ENCODE data around the gene PVALEF. TPM values are rescaled to one million over a fixed set of nuclear protein-coding genes. Genes with fewer than 3 reads are reported as not detected.
"Not testable (repeated sequence)": the region's sequence is repeated elsewhere in the genome, so short reads cannot be mapped to it uniquely, and the experiment has no call there.

The PVALEF gene
- polyA plus RNA-seq, 1 donor = 3.0 TPM

DNA sequence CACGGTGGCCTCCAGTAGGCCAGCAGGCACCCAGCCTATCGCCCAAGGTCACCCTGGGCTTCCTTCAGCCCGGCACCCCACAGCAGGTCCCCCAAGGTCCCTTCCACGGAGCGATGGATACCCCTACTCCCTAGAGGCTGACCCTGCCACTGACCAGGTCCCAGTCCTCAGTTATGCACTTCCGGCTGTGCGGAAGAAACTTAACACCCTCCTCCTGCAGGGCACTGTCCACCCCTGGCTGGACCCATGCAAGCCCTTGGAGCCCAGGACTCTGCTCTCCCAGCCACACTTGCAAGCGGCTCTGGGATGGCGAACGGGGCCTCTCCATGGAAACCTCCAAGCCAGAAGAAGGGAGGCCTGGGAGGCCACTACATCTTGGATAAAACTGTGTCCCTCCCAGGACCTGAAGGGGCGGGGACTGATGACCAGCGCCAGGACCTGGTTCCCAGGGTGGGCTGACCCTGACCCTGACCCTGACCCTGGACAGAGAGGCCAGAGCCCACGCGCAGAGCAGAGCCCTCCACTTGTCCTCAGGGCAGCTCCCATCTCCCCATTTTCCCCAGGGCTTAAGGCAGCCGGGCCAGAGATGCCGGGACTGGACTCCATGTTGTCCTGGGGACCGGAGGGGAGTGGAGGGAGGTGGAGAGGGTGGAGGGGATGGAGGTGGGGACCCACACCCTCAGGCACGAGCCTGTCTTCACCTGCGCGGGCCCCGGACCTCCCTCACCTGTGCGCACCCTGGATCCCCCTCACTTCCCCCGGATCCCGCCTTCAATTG, 56.7 kb downstream of the PVALEF start:
- no peak for DNase-seq

DNA sequence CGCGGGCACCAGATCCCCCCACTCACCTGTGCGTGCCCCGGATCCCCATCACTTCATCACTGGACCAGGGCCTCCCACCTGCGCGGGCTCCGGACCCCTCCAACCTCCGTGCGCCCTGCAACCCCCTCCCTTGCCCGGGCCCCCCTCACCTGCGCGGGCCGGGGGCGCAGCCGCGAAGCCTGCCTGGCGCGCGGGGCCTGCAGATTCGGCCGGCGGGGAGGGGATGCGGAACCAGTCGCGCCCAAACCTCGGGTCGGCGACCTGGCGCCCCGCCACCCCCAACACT, 57.3 kb downstream of the PVALEF start:
- DNase-seq = no peak

DNA sequence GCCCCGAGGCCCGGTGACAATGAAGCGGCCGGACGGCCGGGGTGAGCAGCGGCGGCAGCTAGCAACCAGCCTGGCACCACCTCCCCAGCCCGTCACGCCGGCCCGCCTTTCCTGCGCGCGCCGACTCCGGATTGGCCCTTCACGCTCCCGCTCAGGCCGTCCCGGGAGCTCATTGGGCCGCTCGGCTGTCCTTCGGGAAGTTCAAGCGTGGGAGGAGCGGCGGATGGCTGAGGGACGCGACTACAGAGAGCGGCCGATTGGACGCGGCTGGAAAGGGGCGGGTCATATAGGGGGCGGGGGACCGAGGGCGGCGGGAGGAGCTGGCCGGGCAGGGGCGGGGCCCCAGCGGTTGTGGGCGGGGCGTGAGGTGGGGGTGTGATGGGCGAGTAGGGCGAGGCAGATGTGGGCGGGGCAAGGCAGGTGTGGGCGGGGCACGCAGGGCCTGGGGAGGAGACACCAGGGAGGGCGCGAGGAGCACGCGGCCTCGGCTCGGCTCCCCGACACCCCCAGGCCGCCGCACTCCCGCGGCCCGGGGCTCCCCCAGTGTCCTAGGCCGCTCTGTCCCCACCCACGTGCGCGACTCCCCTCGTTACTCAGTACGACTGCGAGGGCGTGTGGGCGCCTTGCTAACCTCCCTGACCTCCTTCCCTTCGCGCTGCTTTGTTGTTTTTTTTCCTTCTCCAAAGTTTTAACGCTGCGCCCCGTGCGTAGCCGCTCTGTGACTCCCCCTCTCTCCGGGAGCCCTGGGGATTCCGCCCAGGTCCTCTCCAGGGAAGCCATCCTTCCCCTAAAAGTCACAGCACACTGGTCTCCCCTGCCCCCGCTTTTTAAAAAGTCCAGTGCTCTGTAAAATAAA, 57.8 kb downstream of the PVALEF start, which contains the start of gene CEP131:
TSS of gene CEP131 (minus strand) at position 60 of the 856 bp plus-strand sequence. CDS start 2,909 bp downstream, outside the sequence.
- peak; percentile 97 for DNase-seq

DNA sequence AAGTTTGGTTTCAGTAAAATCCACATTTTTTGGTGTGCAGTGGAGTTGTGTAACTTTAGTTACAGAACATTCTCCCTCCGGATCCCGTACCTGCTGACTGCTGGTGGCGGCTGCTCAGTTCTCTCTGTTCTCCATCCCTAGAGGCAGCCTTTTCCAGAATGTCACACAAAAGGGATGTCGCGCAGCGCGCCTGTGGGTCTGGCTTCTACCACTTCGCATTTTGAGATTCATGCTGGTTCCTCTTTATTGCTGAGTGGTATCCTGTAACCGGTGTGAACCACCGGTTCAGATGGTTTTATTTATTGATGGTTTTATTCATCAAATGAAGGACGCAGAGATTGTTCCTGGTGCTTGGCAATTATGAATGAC, 58.4 kb downstream of the PVALEF start:
- DNase-seq = no peak

DNA sequence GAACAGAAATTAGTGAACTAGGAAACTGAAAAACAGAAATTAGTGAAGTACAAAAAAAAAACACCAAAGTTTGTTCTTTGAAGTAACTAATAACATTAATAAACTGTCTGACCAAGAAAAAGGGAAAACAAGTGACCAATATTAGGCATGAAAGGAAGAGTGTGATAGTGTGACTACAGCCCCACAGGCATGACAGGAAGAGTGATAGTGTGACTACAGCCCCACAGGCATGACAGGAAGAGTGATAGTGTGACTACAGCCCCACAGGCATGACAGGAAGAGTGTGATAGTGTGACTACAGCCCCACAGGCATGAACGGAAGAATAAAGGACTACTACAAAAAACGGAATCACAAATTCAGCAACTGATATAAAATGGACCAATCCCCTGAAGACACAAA, 62.3 kb downstream of the PVALEF start:
- DNase-seq = not testable (repeated sequence)

DNA sequence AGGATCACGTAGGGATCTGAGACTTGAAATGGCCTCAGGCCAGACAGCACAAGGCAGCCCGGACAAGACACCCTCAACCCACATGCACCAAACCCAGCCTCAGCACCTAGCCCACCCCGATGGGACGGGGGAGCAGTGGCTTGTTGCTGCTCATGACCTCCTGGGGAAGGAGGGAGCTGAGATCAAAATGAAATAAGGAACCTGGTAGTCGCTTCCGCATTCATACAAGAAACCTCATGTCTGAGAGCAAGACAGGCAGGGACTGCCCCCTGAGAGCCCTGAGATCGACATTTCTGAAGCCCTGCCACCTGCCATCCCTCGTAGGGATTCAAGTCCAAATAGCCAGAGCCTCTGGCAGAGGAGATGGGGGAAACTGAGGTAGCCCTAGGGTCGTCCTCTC, 63.1 kb downstream of the PVALEF start:
- DNase-seq = no peak

DNA sequence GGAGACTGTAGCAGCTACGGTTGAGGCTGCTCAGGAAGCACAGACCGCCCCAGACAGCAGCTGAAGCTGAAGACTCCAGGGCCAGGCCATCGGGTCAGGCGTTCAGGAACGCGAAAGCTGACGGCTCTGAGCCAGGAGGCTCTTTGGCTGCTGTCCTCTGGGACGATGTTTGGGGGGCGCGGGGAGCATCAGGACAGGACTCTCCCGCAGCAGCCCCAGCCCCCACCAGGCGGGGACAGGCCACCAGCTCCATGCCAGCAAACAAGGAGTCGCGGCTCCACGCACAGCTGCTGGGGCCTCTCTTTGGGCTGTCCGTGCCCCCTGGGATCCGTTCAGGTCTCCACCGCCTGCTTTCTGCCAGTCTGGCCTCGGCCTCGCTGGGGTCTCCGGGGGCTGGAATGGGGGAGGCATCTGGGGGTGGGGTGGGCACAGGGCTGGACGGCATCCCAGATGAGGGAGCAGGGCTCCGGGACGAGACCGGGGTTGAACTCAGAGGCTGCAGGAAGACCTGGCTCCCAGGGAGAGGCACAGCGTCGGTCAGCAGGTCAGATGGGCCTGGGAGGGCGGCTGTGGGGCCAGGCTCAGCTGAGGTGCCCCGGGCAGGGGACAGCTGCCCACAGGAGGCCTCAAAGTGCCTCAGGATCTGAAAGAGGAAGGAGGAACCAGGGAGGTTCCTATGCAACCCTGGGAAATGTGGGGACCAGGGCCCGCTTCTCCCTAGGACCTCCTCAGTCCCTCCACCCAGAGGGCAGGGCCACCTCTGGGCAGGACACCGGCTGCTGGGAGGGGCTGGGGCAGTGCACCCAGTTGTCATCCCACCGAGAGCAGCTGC, 63.7 kb downstream of the PVALEF start:
- no peak for DNase-seq

DNA sequence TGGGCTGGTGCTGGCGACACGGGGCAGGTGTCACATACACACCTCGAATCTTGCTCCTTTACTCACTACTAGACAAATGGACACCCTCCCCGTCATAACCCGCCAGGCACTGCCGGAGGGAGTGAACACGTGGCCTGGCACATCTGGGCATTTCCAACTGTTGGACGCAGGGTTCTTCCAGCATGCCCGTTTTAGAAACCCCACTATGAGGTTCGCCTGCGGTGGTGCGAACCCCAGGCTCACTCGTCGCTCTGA, 64.3 kb downstream of the PVALEF start:
- DNase-seq = no peak

DNA sequence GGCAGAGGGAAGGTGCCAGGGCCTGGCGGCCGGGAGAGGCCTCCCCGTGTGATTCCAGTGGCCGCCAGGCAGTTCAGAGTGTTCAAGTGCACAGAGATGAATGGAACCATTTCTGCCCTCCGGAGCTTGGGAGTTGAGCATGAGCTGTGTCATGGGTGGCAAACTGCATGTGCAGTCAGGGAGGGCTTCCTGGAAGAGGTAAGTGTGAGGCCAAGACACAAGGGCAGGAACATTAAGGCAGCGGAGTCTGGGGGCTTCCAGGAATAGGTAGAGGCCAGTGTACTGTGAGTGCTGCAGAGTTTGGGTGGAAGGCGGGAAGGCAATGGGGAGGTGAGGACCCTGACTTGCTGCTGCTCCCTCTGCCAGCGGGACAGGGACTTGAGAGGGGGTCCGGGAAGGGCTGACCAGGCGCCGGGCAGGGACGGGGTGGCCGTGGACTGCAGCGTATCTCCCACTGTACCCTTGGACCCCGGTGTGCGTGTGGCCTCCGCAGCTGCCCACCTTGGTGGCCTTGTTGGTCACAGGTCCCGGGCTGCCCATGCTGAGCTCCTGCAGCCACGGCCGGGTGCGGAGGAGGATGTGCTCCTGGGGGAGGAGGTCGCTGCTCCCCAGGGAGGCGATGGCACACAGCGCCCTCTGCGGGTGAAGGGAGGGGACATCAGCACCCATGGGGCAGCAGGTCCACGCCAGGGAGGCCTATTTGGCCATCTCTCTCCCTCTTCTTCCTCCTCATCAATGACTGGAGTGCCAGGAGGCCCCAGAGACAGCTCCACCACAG, 64.9 kb downstream of the PVALEF start:
- no peak for DNase-seq

DNA sequence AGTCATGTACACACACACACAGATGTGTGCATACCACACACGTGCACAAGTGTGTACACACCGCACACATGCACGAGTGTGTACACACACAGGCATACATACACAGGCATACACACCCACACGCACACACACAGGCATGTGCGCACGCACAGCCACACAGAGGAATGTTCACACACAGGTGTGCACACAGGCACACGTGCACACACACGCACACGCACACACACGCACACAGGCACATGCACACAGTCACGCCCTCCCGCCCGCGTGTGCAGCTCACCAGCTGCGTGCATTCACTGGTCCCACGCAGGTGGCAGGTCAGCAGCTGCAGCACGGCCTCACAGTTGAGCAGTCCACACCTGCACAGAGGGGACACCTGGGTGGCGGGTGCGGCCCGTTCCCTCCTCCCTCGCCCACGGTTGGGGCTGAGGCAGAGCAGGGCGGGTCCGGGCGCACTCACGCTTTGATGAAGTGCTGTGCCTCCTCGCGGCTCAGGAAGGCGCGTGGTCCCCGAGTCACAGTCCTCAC, 65.9 kb downstream of the PVALEF start:
- DNase-seq = no peak

DNA sequence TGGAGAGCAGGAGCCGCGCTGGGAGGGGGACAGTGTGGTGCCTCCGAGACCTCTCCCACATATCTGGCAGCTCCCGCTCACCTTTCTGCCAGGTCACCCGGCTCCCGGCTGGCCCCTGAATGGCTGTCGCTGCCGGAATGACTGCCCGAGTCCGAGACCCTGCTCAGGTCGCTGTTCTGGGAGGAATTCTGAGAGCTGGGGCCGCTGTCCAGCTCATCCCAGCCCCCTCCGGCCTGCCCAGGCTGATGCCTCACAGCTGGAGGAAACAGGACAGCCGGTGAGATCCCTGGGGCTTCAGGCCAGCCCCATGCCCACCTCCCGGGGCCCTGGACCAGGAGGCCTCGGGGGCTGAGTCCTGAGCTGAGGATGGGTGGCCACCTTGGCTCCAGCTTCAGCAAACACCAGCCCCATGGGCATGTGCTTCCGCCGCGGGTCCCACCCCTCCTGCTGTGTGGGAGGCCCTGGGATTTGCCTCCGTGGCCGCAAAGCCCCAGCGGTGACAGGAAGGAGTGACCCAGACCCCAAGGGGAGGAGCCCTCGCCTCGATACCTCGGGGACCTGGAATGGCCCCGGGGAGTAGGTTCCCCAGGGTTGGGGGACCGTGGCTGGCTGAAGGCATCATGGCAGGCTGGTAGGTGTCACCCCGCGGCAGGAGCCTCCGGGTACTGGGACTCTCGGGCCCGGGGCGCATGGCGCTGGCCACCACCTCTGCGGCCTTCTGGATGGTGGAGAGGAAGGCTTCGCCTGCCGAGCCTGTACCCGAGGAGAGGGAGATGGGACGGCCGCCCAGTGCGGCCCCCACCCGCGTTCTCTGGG, 66.7 kb downstream of the PVALEF start:
- no peak for DNase-seq

Other genes with a start within 250 kb of the PVALEF start
- gene CHMP6, start 173.7 kb upstream of the PVALEF start, polyA plus RNA-seq (ENCODE audit: insufficient read length) = 25.4 TPM
- gene BAIAP2, start 130.4 kb upstream of the PVALEF start, polyA plus RNA-seq (ENCODE audit: insufficient read length) = 18.9 TPM
- 11.3 TPM for gene AATK, start 714 bp downstream of the PVALEF start, polyA plus RNA-seq (ENCODE audit: insufficient read length)
- gene CEP131, start 57.5 kb downstream of the PVALEF start, polyA plus RNA-seq (ENCODE audit: insufficient read length) = 15.4 TPM
- 17.8 TPM for gene TEPSIN, start 73.5 kb downstream of the PVALEF start, polyA plus RNA-seq (ENCODE audit: insufficient read length)
- gene NDUFAF8, start 73.8 kb downstream of the PVALEF start, polyA plus RNA-seq (ENCODE audit: insufficient read length) = 48.8 TPM
- gene SLC38A10, start 129.8 kb downstream of the PVALEF start, polyA plus RNA-seq (ENCODE audit: insufficient read length) = 53.2 TPM
- gene BAHCC1, start 229.9 kb downstream of the PVALEF start, polyA plus RNA-seq (ENCODE audit: insufficient read length) = 17.9 TPM

Data from hindlimb muscle (tissue), 1 donor.